Stimulated activated CD8-positive, alpha-beta memory T cell treated with anti-CD3 and anti-CD28 coated beads, Interleukin-7, amount 100 ng/mL, for 48 hours (primary cell): ENCODE measurements around the gene CERKL.
"Not testable (repeated sequence)": the region's sequence is repeated elsewhere in the genome, so short reads cannot be mapped to it uniquely, and the experiment has no call there.

Experiments used
- DNase-seq, 2 donors: peaks; one replicate each; pipeline ENCODE4 v3.0.0-alpha.2; 2020; ENCODE audit warnings: low read depth in 1 of 2; ENCODE audit errors: extremely low read depth in 1 of 2

CERKL gene

GRCh38 chr2:181656450-181657291, at the start of gene CERKL:
Gene CERKL (minus strand): TSS chr2:181657105. CDS start chr2:181657006, 99 bp downstream.
- no peak for DNase-seq

GRCh38 chr2:181702519-181702918, 45.6 kb upstream of the CERKL start:
- DNase-seq, result not testable (repeated sequence)

- no peak for DNase-seq
Observed at GRCh38 chr2:181698223-181698622, 41.3 kb upstream of the CERKL start.

GRCh38 chr2:181697571-181697970, 40.7 kb upstream of the CERKL start:
- no peak for DNase-seq

- DNase-seq, result no peak
Observed at GRCh38 chr2:181697126-181697525, 40.2 kb upstream of the CERKL start.

GRCh38 chr2:181694271-181694670, 37.4 kb upstream of the CERKL start:
- DNase-seq, result no peak

- DNase-seq, result no peak
Observed at GRCh38 chr2:181690860-181691259, 34.0 kb upstream of the CERKL start.

- no peak for DNase-seq
Observed at GRCh38 chr2:181686576-181687185, 29.8 kb upstream of the CERKL start.

GRCh38 chr2:181685150-181685688, 28.3 kb upstream of the CERKL start:
- DNase-seq, result no peak

GRCh38 chr2:181684454-181685149, 27.7 kb upstream of the CERKL start:
- no peak for DNase-seq

- DNase-seq, result no peak
Observed at GRCh38 chr2:181683518-181684453, 26.9 kb upstream of the CERKL start.

- no peak for DNase-seq
Observed at GRCh38 chr2:181682795-181683517, 26.1 kb upstream of the CERKL start.

GRCh38 chr2:181682026-181682789, 25.3 kb upstream of the CERKL start:
- DNase-seq, result no peak

GRCh38 chr2:181680937-181681811, 24.3 kb upstream of the CERKL start:
- DNase-seq, result no peak

GRCh38 chr2:181680055-181680936, 23.4 kb upstream of the CERKL start, which contains the start of gene NEUROD1:
Gene NEUROD1 (minus strand): TSS chr2:181680517. CDS start chr2:181678860, 1,657 bp downstream.
- no peak for DNase-seq

GRCh38 chr2:181679544-181679979, 22.7 kb upstream of the CERKL start:
- no peak for DNase-seq
